Upper lobe of left lung (tissue), 4 donors: Measurements from ENCODE around the gene GTSE1.

Experiments
- CTCF ChIP-seq, 6 experiments: fragments of 450-650 bp in 4 of 6; fragments of 200-600 bp in 2 of 6; sonication (generic) in 2 of 6; IDR thresholded peaks; one replicate each; pipeline ENCODE4 v1.5.1; 2016 to 2019; ENCODE audit warnings: antibody characterized with exemption in 6 of 6
- EP300 ChIP-seq, 4 donors: sonication (generic); formaldehyde crosslinking; IDR thresholded peaks; one replicate each; pipeline ENCODE4 v1.5.1; 2017; ENCODE audit warnings: antibody characterized with exemption in 4 of 4, control low read depth in 2 of 4
- POLR2A ChIP-seq, 4 donors: fragments of 450-650 bp; IDR thresholded peaks; one replicate each; pipeline ENCODE4 v1.5.1; 2016 to 2017; ENCODE audit warnings: antibody characterized with exemption in 4 of 4, mild to moderate bottlenecking in 2 of 4
- POLR2AphosphoS5 ChIP-seq, 2 donors: sonication (generic); formaldehyde crosslinking; IDR thresholded peaks; one replicate each; pipeline ENCODE4 v1.5.1; 2017; ENCODE audit warnings: antibody characterized with exemption in 2 of 2

GRCh38 chr22:46323162-46323561 is 26.5 kb downstream of the GTSE1 start:
- TF ChIP-seq CTCF (IDR thresholded peaks at IDR 0.05) (no peak), EP300 (IDR thresholded peaks at IDR 0.05) (no peak), POLR2AphosphoS5 (IDR thresholded peaks at IDR 0.05) (no peak), POLR2A (IDR thresholded peaks at IDR 0.05) (no peak)
